HG03439 (cell line): ENCODE measurements around the gene COL8A1.

Experiments
- ATAC-seq: cut with Tn5 transposase; IDR thresholded peaks from one replicate; pipeline ENCODE4 v1.9.1; 2021; ENCODE audit warnings: mild to moderate bottlenecking, moderate library complexity; ENCODE audit not compliant: unreplicated experiment

The COL8A1 gene

DNA sequence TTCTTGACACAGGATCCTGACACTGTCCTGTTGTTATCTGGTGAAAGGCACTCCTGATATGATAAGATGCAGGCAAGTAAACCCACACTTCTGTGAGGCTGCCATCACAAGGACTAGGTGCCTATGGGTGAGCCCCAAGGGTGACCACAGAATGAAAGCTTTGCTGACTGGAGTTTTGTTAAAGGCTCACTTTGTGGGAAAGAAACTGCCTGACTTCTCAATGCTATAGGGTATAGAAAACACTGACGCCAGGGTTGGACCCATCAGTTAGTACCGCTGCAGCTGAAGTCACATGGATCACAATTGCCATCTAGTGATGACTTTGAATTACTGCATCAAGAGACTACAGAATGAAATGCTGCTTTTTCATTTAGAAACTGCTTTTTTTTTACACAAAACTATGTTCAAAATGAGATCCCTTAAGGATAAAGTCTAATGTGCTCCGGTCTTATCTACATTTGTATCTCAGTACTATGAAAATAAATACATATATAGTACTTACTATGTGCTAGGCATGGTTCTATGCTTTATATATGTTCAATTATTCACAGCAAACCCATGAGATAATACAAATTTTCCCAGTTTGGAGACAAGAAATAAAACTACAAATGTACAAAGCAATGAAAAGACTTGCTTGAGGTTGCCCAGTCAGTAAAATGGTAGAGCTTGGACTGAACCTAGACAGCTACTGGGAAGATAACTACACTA lies 115.0 kb downstream of the COL8A1 start:
- ATAC-seq, result peak; percentile 69

- no peak for ATAC-seq
These were observed 117.4 kb downstream of the COL8A1 start for GRCh38 chr3:99755831-99756230.

- ATAC-seq, result no peak
These were observed 119.6 kb downstream of the COL8A1 start for GRCh38 chr3:99757966-99758365.

DNA sequence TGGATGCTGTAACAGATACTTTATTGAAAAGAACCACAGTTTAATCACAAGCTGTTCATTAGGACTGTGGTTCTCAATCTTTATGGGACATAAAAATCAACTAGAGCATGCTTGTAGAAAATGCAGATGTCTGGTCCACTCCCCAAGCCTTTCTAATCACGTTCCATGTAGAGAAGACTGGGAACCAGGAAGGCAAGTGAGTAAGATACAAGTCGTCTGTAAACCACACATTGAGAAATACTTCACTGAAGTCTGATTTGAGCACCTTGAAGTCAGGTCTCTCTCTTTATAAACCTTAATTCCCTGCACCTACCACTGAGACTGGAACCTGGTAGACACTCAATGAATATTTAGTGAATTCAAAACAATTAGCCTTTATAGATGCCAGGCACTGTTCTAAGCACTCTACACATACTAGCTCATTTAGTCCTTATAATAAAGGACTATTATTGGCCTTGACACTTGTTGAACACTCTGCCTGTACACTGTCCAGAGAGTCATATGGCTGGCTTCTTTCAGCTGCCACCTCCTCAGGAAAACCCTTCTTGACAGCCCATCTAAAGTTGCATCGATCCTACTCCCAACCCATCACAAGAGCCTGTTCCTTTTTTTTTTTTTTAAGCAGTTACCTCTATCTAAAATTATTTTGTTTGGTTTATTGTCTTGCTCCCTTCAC lies 120.2 kb downstream of the COL8A1 start:
- ATAC-seq, result no peak

- ATAC-seq, result no peak
These were observed 121.6 kb downstream of the COL8A1 start for GRCh38 chr3:99760031-99760430.

- no peak for ATAC-seq
These were observed 122.2 kb downstream of the COL8A1 start for GRCh38 chr3:99760629-99761028.

DNA sequence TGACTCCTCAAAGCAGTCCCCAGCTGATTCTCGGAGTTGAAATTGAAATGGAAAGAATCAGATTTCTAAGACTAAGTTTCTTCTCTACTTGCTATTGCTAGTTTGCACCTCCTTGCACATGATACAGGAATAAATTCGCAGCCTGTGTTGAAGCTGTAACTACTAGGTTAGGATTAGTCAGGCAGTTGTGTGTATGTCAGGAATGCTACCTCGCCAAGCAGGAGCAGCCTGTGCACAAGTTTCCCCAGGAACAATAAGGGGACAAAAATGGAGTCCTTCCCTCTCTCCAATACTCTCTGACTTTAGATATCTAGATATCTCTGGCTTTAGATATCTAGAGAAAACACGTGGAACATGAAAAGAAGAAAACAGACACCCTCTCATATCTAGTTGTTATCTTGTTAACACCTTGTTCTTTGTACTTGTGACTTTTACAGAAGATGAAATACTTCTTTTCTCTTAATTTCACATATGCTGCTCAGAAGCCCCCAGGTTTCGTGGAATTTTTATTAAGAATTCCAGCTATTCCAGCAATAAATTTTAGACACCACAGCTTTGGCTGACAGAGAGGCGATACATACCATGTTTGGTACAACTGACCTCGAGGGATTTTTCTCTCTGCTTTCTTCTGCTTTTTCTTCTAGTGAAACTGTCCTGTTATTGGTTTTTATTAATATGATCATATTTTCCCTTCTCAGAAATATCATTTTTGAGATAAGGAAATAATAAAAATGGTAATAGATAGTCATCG lies 123.2 kb downstream of the COL8A1 start:
- ATAC-seq, result no peak

DNA sequence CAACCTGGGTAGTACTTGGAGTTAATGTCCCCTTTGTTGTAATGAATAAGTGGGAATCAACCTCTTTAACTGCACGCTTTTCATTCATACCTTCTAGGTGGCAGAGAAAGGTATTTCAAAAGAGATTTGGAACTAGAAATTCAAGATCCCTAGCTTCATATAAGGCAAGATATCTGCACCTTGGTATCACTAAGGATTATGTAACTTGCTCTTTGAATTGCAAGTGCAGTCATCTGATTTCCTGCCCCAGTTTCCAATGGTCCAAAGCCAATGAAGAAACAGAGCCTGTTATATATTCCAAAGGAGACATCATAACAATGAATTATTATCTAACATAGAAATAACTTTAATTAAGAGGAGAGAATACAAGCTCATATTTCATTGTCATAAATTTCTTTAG lies 124.5 kb downstream of the COL8A1 start:
- ATAC-seq, result no peak

DNA sequence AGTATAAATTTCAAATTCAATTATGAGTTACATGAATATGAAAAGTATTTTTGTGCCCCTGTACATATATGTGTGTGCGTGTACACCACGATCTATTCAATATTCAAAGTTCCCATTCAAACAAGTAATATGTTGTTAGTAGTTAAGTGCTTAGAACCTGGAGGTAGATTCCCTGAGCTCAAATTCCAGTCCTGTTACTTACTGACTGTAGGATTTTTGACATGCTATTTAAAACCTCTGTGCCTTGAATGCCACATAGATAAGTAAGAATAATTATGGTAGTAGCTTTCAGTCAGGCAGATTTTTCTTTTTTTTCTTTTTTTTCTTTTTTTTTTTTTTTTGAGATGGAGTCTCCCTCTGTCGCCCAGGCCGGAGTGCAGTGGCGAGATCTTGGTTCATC lies 126.0 kb downstream of the COL8A1 start:
- no peak for ATAC-seq

DNA sequence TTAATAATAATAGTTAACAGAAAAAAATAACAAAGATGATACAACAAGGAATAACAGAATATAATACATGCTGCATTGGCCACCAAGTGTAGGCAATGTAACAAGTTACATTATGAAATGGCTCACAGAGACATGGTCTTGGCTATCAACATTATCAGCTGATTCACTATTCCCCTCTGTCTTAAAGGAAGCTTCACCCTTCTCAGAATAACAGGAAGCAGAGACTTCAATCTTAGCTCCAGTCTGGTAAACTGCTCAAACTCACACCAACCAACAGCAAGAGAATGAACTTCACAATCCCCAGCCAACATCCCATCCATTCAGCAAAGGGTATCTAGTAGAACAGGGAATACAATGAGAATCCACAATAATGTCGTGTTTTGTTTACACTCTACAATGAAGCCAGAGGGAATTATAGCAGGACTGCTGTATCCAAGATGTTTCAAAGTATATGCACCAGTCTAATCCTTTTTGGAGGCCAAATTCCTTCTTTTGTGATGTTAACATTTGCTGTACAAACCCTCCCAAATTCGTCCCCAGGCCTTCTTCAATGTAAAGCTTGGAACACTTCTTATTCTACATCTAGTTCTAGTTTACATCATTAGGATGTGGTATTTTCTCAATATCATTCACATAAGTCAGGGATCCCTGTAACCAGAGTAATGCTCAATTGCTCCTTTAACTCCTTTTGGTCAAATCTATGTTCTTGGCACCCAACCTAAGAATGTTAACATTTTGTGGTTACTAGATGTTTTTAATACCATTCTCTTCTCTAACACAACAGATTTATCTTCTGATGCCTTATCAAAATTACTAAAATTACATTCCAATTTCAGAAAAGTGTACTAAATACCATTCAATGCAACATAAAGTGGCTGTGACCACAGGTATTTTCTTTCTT lies 126.9 kb downstream of the COL8A1 start:
- no peak for ATAC-seq

- no peak for ATAC-seq
These were observed 128.9 kb downstream of the COL8A1 start for GRCh38 chr3:99767291-99767690.

DNA sequence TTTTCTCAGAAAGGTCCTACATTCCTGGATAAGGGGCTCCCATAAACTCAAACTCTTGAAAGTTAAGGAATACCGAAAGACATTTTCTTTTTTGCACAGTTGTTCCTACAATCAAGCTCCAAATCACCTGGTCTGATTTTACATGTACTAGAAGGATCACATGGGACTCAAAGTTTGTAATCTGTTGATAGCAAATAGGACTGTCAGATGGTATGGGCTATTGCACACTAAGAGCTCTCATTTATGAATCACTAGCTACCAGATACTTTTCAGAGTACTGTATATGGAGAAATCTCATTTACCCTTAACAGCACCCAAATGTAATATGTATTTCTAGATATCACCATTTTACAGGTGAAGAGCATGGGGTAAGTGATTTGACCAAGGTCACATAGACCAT lies 129.7 kb downstream of the COL8A1 start:
- ATAC-seq, result no peak

- ATAC-seq, result no peak
These were observed 130.6 kb downstream of the COL8A1 start for GRCh38 chr3:99768808-99769501.

- no peak for ATAC-seq
These were observed 133.8 kb downstream of the COL8A1 start for GRCh38 chr3:99772171-99772570.

DNA sequence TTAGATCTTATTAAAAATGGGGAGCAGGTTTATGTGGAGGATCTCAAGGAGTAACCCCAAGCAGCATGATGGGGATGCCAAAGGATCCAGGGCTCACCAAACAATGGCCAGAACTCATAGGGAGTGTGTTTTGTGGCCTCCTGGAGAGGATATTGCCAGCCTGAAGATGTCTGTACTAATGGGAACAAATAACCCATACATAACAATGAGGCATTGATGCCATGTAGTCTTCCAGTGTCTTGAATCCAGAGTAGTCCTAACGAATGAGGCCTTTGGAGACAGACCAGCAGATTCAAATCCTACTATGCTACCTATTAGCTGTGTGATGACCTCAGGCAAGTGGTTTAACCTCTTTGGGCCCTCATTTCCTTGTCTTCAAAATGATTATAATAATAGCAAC lies 134.3 kb downstream of the COL8A1 start:
- ATAC-seq, result no peak

GRCh38 chr3:99774467-99774866 lies 136.1 kb downstream of the COL8A1 start:
- peak; percentile 94 for ATAC-seq

- no peak for ATAC-seq
These were observed 138.3 kb downstream of the COL8A1 start for GRCh38 chr3:99776516-99777209.

GRCh38 chr3:99777210-99777549 lies 138.8 kb downstream of the COL8A1 start:
- ATAC-seq, result no peak

DNA sequence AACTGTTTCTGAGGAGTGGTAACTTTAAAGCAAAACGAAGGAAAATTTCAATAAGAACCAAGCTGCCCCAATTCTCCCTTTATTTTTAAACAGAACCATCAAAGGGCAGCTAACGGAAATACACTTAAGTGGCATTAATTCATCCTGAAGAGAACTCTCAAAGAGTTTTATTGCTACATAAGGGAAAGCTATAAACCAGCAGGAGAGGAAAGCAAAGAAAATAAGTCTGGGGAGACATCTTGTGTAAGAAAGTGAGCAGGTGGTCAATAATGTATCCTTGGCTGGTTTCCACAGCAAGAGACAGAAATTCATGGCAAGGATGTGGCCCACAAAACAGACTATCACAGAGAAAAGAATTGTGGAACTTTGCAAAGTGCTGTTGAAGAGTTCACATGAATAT lies 139.3 kb downstream of the COL8A1 start:
- no peak for ATAC-seq

DNA sequence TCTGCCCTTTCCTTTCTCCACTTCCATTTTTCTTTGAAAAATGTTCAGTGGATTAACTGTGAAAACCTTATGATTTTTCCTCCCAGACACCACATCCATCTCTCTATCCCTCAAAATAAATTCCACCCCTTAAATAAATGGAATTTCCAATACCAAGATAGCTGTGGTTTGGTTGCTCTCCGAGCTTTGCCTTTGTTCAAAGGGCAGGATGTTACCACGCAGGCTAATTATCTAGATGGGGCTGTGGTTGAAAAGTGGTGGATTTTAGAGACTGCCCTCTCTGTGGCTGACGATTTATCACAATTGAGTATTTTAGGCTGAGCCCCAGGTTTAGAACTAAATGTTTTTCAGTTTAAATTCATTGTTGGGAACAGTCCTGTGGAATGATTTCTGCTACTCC lies 142.4 kb downstream of the COL8A1 start:
- ATAC-seq, result no peak
